ENCODE measurements around the gene ACTL7A. TPM values are rescaled to one million over a fixed set of nuclear protein-coding genes. Genes with fewer than 3 reads are reported as not detected.

ACTL7A gene
- polyA plus RNA-seq, 1 donor from 2014 or later, result not detected

DNA sequence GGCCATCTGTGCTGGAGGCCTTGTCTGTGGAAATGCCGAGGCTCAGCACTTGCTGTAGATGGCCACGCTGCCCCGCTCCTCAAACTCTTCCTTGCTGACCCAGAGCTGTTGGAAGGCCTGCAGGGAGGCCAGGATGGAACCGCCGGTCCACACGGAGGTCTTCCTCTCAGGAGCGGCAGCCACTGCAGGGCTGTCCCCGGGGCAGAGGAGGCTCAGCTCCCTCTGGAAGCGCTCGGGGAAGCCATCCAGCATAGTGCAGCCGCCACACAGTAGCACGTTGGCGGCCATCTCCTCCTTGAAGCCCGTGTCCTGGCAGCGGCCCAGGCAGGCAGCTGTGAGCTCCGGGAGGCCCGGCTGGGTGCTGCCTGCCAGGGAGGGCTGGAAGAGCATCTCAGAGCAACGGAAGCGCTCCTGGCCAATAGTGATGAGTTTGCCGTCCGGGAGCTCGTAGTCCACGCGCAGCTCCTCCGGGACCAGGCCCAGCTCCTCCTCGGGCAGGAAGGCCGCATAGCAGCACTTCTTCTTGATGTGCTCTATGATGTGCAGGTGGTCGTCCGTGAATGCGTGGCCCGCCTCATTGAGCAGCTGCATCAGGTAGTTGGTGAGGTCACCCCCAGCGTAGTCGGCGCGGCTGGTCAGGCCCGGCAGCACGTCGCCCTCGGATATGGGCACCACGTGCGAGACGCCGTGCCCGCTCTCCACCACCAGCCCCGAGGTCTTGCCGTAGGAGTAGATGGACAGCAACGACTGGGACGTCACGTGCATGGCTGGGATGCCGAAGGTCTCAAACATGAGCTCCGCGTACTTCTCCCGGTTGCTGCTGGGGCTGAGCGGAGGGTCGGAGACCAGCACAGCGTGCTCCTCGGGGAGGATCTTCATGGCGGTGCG, 7.2 kb upstream of the ACTL7A start:
- Histone ChIP-seq H3K4me3 (ENCODE audit: low read length) (no peak overlapping the region), H3F3A (ENCODE audit: insufficient read depth, low read length, poor library complexity, severe bottlenecking) (no peaks in the 10 kb centered on the region), H3K79me2 (replicated peaks; ENCODE audit: insufficient read depth, low read length) (no peaks in the 10 kb centered on the region), H4K20me1 (ENCODE audit: insufficient read depth) (no peaks in the 10 kb centered on the region), H3K27ac (ENCODE audit: low read length) (no peak overlapping the region), H3K27me3 (ENCODE audit: insufficient read depth, low read depth, low read length) (no peaks in the 10 kb centered on the region), H3K9me2 (ENCODE audit: insufficient read depth, low read length) (no peaks in the 10 kb centered on the region), H3K4me2 (ENCODE audit: low read length) (no peak overlapping the region), H3K9ac (ENCODE audit: low read length) (no peak overlapping the region), H3K36me3 (ENCODE audit: insufficient read depth, low read length) (no peaks in the 10 kb centered on the region), H2AFZ (ENCODE audit: low read depth, low read length) (no peak overlapping the region), H3K9me3 (ENCODE audit: low read length) (no peaks in the 10 kb centered on the region)
- TF ChIP-seq, protein P1, sequence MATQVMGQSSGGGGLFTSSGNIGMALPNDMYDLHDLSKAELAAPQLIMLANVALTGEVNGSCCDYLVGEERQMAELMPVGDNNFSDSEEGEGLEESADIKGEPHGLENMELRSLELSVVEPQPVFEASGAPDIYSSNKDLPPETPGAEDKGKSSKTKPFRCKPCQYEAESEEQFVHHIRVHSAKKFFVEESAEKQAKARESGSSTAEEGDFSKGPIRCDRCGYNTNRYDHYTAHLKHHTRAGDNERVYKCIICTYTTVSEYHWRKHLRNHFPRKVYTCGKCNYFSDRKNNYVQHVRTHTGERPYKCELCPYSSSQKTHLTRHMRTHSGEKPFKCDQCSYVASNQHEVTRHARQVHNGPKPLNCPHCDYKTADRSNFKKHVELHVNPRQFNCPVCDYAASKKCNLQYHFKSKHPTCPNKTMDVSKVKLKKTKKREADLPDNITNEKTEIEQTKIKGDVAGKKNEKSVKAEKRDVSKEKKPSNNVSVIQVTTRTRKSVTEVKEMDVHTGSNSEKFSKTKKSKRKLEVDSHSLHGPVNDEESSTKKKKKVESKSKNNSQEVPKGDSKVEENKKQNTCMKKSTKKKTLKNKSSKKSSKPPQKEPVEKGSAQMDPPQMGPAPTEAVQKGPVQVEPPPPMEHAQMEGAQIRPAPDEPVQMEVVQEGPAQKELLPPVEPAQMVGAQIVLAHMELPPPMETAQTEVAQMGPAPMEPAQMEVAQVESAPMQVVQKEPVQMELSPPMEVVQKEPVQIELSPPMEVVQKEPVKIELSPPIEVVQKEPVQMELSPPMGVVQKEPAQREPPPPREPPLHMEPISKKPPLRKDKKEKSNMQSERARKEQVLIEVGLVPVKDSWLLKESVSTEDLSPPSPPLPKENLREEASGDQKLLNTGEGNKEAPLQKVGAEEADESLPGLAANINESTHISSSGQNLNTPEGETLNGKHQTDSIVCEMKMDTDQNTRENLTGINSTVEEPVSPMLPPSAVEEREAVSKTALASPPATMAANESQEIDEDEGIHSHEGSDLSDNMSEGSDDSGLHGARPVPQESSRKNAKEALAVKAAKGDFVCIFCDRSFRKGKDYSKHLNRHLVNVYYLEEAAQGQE (IDR thresholded peaks at IDR 0.05; ENCODE audit: borderline replicate concordance), result no peak
- TF ChIP-seq POLR2AphosphoS5 (IDR thresholded peaks at IDR 0.05) (no peak), MXI1 (conservative IDR thresholded peaks at IDR 0.05; ENCODE audit: poor library complexity, severe bottlenecking) (no peak), TAF1 (IDR thresholded peaks at IDR 0.05; ENCODE audit: low read depth) (no peak), RAD21 (conservative IDR thresholded peaks at IDR 0.05) (no peak), EP300 (conservative IDR thresholded peaks at IDR 0.05; ENCODE audit: poor library complexity, severe bottlenecking) (no peak), EZH2 (IDR thresholded peaks at IDR 0.05; ENCODE audit: borderline replicate concordance, insufficient read depth, low read length, poor library complexity, severe bottlenecking) (no peak), SMC3 (conservative IDR thresholded peaks at IDR 0.05; ENCODE audit: poor library complexity) (no peak)
- TF ChIP-seq, protein P2, sequence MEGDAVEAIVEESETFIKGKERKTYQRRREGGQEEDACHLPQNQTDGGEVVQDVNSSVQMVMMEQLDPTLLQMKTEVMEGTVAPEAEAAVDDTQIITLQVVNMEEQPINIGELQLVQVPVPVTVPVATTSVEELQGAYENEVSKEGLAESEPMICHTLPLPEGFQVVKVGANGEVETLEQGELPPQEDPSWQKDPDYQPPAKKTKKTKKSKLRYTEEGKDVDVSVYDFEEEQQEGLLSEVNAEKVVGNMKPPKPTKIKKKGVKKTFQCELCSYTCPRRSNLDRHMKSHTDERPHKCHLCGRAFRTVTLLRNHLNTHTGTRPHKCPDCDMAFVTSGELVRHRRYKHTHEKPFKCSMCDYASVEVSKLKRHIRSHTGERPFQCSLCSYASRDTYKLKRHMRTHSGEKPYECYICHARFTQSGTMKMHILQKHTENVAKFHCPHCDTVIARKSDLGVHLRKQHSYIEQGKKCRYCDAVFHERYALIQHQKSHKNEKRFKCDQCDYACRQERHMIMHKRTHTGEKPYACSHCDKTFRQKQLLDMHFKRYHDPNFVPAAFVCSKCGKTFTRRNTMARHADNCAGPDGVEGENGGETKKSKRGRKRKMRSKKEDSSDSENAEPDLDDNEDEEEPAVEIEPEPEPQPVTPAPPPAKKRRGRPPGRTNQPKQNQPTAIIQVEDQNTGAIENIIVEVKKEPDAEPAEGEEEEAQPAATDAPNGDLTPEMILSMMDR (IDR thresholded peaks at IDR 0.05; ENCODE audit: poor library complexity, severe bottlenecking), result no peak

DNA sequence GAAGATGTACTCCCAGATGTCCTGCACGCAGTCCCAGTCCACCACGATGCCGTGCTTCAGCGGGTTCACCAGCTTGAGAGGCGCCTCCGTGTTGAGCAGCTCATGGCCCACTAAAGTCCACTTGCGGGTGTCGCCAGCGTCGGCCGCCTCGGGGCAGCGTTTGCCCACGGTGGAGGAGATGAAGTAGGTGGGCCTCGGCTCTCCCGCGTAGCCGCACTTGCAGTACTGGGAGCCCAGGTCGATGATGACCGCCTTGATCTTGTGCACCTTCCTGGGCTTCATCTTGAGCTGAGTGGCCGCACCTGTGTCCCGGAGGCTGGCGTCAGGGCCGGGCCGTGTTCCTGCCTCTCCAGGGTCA, 6.6 kb upstream of the ACTL7A start:
- Histone ChIP-seq H3K27ac (ENCODE audit: low read length) (no peak overlapping the region), H3K9me2 (ENCODE audit: insufficient read depth, low read length) (no peaks in the 10 kb centered on the region), H3K9ac (ENCODE audit: low read length) (no peak overlapping the region), H3K4me2 (ENCODE audit: low read length) (no peak overlapping the region), H4K20me1 (ENCODE audit: insufficient read depth) (no peaks in the 10 kb centered on the region), H3K9me3 (ENCODE audit: low read length) (no peaks in the 10 kb centered on the region), H3K4me3 (ENCODE audit: low read length) (no peak overlapping the region), H3K79me2 (replicated peaks; ENCODE audit: insufficient read depth, low read length) (no peaks in the 10 kb centered on the region), H3K27me3 (ENCODE audit: insufficient read depth, low read depth, low read length) (no peaks in the 10 kb centered on the region), H2AFZ (ENCODE audit: low read depth, low read length) (no peak overlapping the region), H3F3A (ENCODE audit: insufficient read depth, low read length, poor library complexity, severe bottlenecking) (no peaks in the 10 kb centered on the region), H3K36me3 (ENCODE audit: insufficient read depth, low read length) (no peaks in the 10 kb centered on the region)
- TF ChIP-seq TAF1 (IDR thresholded peaks at IDR 0.05; ENCODE audit: low read depth) (no peak), MXI1 (conservative IDR thresholded peaks at IDR 0.05; ENCODE audit: poor library complexity, severe bottlenecking) (no peak), EZH2 (IDR thresholded peaks at IDR 0.05; ENCODE audit: borderline replicate concordance, insufficient read depth, low read length, poor library complexity, severe bottlenecking) (no peak), POLR2AphosphoS5 (IDR thresholded peaks at IDR 0.05) (no peak), SMC3 (conservative IDR thresholded peaks at IDR 0.05; ENCODE audit: poor library complexity) (no peak), RAD21 (conservative IDR thresholded peaks at IDR 0.05) (no peak), EP300 (conservative IDR thresholded peaks at IDR 0.05; ENCODE audit: poor library complexity, severe bottlenecking) (no peak)
- TF ChIP-seq, protein P1 (IDR thresholded peaks at IDR 0.05; ENCODE audit: borderline replicate concordance), result no peak
- TF ChIP-seq, protein P2 (IDR thresholded peaks at IDR 0.05; ENCODE audit: poor library complexity, severe bottlenecking), result no peak

All from neural cell (in vitro differentiated cells).